Measurements from ENCODE around the gene CORO1A.
"Not testable (repeated sequence)": the region's sequence is repeated elsewhere in the genome, so short reads cannot be mapped to it uniquely, and the experiment has no call there.

CORO1A gene
- 423 to 771 reads per million in 2 donors for total RNA-seq

GRCh38 chr16:30183233-30184095, at the start of gene CORO1A:
Gene CORO1A, plus strand, starts transcription at chr16:30183602. Its CDS starts 1,608 bp downstream, at chr16:30185210.
- peak; percentile 72 for DNase-seq

GRCh38 chr16:30136971-30137605, 46.3 kb upstream of the CORO1A start:
- no peak for DNase-seq

- DNase-seq = no peak
Measured at GRCh38 chr16:30137897-30138296, 45.5 kb upstream of the CORO1A start.

GRCh38 chr16:30139583-30140481, 43.6 kb upstream of the CORO1A start:
- DNase-seq = no peak

- DNase-seq = no peak
Measured at GRCh38 chr16:30141750-30142149, 41.7 kb upstream of the CORO1A start.

GRCh38 chr16:30142672-30143346, 40.6 kb upstream of the CORO1A start:
- DNase-seq = no peak

GRCh38 chr16:30143347-30143702, 40.1 kb upstream of the CORO1A start:
- no peak for DNase-seq

- DNase-seq = no peak
Measured at GRCh38 chr16:30144017-30144416, 39.4 kb upstream of the CORO1A start.

GRCh38 chr16:30144917-30145316, 38.5 kb upstream of the CORO1A start:
- no peak for DNase-seq

GRCh38 chr16:30145657-30146056, 37.7 kb upstream of the CORO1A start:
- DNase-seq = no peak

- DNase-seq = no peak
Measured at GRCh38 chr16:30147843-30148510, 35.4 kb upstream of the CORO1A start.

- no peak for DNase-seq
Measured at GRCh38 chr16:30149250-30149930, 34.0 kb upstream of the CORO1A start.

- no peak for DNase-seq
Measured at GRCh38 chr16:30151091-30151490, 32.3 kb upstream of the CORO1A start.

GRCh38 chr16:30152517-30152916, 30.9 kb upstream of the CORO1A start:
- no peak for DNase-seq

- no peak for DNase-seq
Measured at GRCh38 chr16:30155188-30155587, 28.2 kb upstream of the CORO1A start.

GRCh38 chr16:30157214-30157613, 26.2 kb upstream of the CORO1A start:
- no peak for DNase-seq

GRCh38 chr16:30163538-30163937, 19.9 kb upstream of the CORO1A start:
- no peak for DNase-seq

- DNase-seq = no peak
Measured at GRCh38 chr16:30166202-30166902, 17.1 kb upstream of the CORO1A start.

GRCh38 chr16:30168746-30169145, 14.7 kb upstream of the CORO1A start:
- DNase-seq = not testable (repeated sequence)

GRCh38 chr16:30169416-30169815, 14.0 kb upstream of the CORO1A start:
- DNase-seq = not testable (repeated sequence)

- DNase-seq = not testable (repeated sequence)
Measured at GRCh38 chr16:30170145-30170544, 13.3 kb upstream of the CORO1A start.

Measured in T-helper 9 cell (primary cell).